DMS53 treated with DMSO at 0.1 percent for 48 hours (cell line): ENCODE results near the gene PGS1.

ENCODE experiments used
- DNase-seq: peaks from one replicate; lab custom pipeline; 2025; ENCODE audit not compliant: unreplicated experiment; lab: John Stamatoyannopoulos, UW

PGS1 gene

GRCh38 chr17:78423961-78424675 lies 45.7 kb downstream of the PGS1 start:
- no peak for DNase-seq

- no peak for DNase-seq
Measured at GRCh38 chr17:78425429-78425828, 47.0 kb downstream of the PGS1 start.

- DNase-seq: no peak
Measured at GRCh38 chr17:78426293-78426879, 47.9 kb downstream of the PGS1 start.

- no peak for DNase-seq
Measured at GRCh38 chr17:78427140-78427539, 48.7 kb downstream of the PGS1 start.

GRCh38 chr17:78428025-78428575 lies 49.7 kb downstream of the PGS1 start:
- no peak for DNase-seq

GRCh38 chr17:78428836-78429617 lies 50.6 kb downstream of the PGS1 start:
- DNase-seq: no peak

- no peak for DNase-seq
Measured at GRCh38 chr17:78429618-78429995, 51.2 kb downstream of the PGS1 start.

- DNase-seq: no peak
Measured at GRCh38 chr17:78430892-78431691, 52.6 kb downstream of the PGS1 start.

GRCh38 chr17:78431692-78431958 lies 53.2 kb downstream of the PGS1 start:
- DNase-seq: no peak

GRCh38 chr17:78432226-78433012 lies 54.0 kb downstream of the PGS1 start:
- no peak for DNase-seq

- DNase-seq: no peak
Measured at GRCh38 chr17:78433013-78433727, 54.7 kb downstream of the PGS1 start.

GRCh38 chr17:78433780-78434335 lies 55.4 kb downstream of the PGS1 start:
- DNase-seq: no peak

GRCh38 chr17:78434455-78435329 lies 56.2 kb downstream of the PGS1 start:
- no peak for DNase-seq

- DNase-seq: no peak
Measured at GRCh38 chr17:78435330-78436005, 57.0 kb downstream of the PGS1 start.

- DNase-seq: no peak
Measured at GRCh38 chr17:78437508-78438169, 59.2 kb downstream of the PGS1 start.

GRCh38 chr17:78438271-78438691 lies 59.8 kb downstream of the PGS1 start:
- DNase-seq: no peak

GRCh38 chr17:78438694-78439325 lies 60.4 kb downstream of the PGS1 start:
- DNase-seq: no peak
